Vagina (tissue), 2 donors: Measurements from ENCODE around the gene MRPS33. TPM values are rescaled to one million over a fixed set of nuclear protein-coding genes. Genes with fewer than 3 reads are reported as not detected.

Experiments
- DNase-seq, 2 donors: peaks; one replicate each; pipeline ENCODE4 v3.0.0-alpha.2; 2017; ENCODE audit errors: extremely low spot score in 2 of 2
- H3K27ac ChIP-seq: fragments of 200-600 bp; sonication (generic); one replicate; pipeline ENCODE4 v1.5.1; 2019
- H3K27me3 ChIP-seq: fragments of 200-600 bp; sonication (generic); one replicate; pipeline ENCODE4 v1.5.1; 2019
- H3K36me3 ChIP-seq, 2 donors: fragments of 200-600 bp; sonication (generic); one replicate each; pipeline ENCODE4 v1.5.1; 2017 to 2019
- H3K4me1 ChIP-seq: fragments of 200-600 bp; sonication (generic); one replicate; pipeline ENCODE4 v1.5.1; 2019
- H3K4me3 ChIP-seq, 2 donors: fragments of 200-600 bp; sonication (generic); 1 replicate in 1 of 2; 2 replicates in 1 of 2; pipeline ENCODE4 v1.5.1; 2016 to 2019
- H3K9me3 ChIP-seq: fragments of 200-600 bp; sonication (generic); one replicate; pipeline ENCODE4 v1.5.1; 2019
- POLR2A ChIP-seq, 2 donors: fragments of 450-650 bp; IDR thresholded peaks; one replicate each; pipeline ENCODE4 v1.6.1; 2017; ENCODE audit warnings: antibody characterized with exemption in 2 of 2, mild to moderate bottlenecking in 2 of 2, moderate library complexity in 2 of 2
- POLR2AphosphoS5 ChIP-seq, 2 donors: sonication (generic); formaldehyde crosslinking; IDR thresholded peaks; one replicate each; pipeline ENCODE4 v1.9.0; 2017; ENCODE audit warnings: antibody characterized with exemption in 2 of 2, mild to moderate bottlenecking in 2 of 2, low read depth in 1 of 2; ENCODE audit not compliant: insufficient read depth in 1 of 2
- intact Hi-C: fragments of 100-400 bp; cut with DNase I; formaldehyde crosslinking; loops from one replicate; pipeline ENCODE4 v1.15.1; 2023
- total RNA-seq: library from RNA; depleted of rRNA; stranded (reverse); fragments of >200 nt; gene quantifications from one replicate; pipeline ENCODE4 v1.2.3, GENCODE V29; 2016
- TF ChIP-seq, protein P1 (sequence below), 3 experiments: fragments of 450-650 bp in 2 of 3; fragments of 200-600 bp in 1 of 3; sonication (generic) in 1 of 3; IDR thresholded peaks; one replicate each; pipeline ENCODE4 v1.5.1; 2017 to 2019; ENCODE audit warnings: antibody characterized with exemption in 3 of 3, mild to moderate bottlenecking in 2 of 3, moderate library complexity in 2 of 3

MRPS33 gene
- total RNA-seq, 1 donor from 2014 or later: 5.9 TPM

DNA sequence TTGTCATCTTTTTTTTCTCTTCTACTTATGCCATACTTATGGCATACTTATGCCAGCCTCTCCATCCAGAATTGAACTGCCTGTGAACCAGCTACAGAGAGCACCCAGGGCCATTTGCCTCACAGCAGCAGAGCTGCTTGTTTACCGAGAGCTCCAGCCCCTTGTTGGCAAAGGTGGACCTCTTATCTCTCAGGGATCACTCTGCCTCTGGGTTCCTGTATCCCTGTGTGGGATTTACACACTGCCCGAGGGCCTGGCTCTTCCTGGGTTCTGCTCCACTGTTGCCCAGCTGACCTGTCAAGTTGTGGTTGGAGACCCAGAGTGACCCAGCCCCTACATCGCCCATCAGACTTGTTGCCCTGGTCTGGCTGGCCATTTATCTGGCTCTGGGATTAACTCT is 22.3 kb downstream of the MRPS33 start:
- no peak overlapping the region for H3K27ac ChIP-seq
- no peak overlapping the region for H3K4me3 ChIP-seq
- H3K4me1 ChIP-seq: no peaks in the 10 kb centered on the region
- intact Hi-C loops: no loop called here
- no peaks in the 10 kb centered on the region for H3K36me3 ChIP-seq
- TF ChIP-seq POLR2AphosphoS5 (IDR thresholded peaks at IDR 0.05; ENCODE audit: insufficient read depth in 1 of 2, low read depth in 1 of 2) (no peak), POLR2A (IDR thresholded peaks at IDR 0.05) (no peak)
- TF ChIP-seq, protein P1, sequence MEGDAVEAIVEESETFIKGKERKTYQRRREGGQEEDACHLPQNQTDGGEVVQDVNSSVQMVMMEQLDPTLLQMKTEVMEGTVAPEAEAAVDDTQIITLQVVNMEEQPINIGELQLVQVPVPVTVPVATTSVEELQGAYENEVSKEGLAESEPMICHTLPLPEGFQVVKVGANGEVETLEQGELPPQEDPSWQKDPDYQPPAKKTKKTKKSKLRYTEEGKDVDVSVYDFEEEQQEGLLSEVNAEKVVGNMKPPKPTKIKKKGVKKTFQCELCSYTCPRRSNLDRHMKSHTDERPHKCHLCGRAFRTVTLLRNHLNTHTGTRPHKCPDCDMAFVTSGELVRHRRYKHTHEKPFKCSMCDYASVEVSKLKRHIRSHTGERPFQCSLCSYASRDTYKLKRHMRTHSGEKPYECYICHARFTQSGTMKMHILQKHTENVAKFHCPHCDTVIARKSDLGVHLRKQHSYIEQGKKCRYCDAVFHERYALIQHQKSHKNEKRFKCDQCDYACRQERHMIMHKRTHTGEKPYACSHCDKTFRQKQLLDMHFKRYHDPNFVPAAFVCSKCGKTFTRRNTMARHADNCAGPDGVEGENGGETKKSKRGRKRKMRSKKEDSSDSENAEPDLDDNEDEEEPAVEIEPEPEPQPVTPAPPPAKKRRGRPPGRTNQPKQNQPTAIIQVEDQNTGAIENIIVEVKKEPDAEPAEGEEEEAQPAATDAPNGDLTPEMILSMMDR (IDR thresholded peaks at IDR 0.05): no peak
- no peak for DNase-seq
- H3K27me3 ChIP-seq: no peaks in the 10 kb centered on the region
- no peaks in the 10 kb centered on the region for H3K9me3 ChIP-seq

DNA sequence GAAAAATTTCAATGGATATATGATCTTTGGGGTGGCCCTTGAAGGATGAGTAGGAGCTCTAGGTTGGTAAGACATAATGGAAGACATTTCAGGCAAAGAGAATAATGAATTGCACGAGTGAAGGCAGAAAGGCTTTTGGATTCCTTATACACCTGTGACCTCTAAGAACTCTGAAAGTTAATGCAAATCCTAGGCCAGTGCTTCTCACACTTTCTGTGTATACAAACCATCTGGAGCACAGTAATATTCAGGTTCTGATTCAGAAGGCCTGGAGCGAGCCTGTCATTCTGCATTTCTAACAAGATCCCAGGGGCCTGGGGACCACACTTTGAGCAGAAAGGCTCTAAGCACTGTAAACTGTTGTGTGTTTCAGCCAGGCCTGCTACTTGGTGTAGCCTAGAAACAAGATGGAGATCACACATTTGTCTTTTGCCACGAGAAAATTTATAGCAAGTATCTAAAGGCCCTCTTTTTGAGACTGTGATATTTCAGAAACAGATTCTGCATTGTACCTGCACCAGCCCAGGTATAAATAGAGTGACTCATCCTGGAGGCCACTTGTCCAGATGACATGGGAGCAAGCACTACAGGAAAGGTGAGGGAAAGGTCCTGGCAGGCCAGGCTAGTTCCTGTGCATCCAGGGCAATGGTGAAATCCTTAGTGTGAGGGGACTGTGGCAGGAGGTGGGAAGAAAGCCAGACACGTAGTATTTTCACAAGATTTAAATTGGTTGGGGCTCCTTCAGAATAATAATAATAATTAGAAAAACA is 24.4 kb downstream of the MRPS33 start:
- H3K27me3 ChIP-seq: no peaks in the 10 kb centered on the region
- DNase-seq: no peak
- H3K9me3 ChIP-seq: no peaks in the 10 kb centered on the region
- no peak for TF ChIP-seq POLR2A (IDR thresholded peaks at IDR 0.05)
- TF ChIP-seq POLR2AphosphoS5 (IDR thresholded peaks at IDR 0.05; ENCODE audit: insufficient read depth in 1 of 2, low read depth in 1 of 2): no peak
- TF ChIP-seq, protein P1 (IDR thresholded peaks at IDR 0.05): no peak
- H3K36me3 ChIP-seq: no peaks in the 10 kb centered on the region
- no peak overlapping the region for H3K27ac ChIP-seq
- no peak overlapping the region for H3K4me3 ChIP-seq
- intact Hi-C loops: no loop called here
- no peaks in the 10 kb centered on the region for H3K4me1 ChIP-seq

DNA sequence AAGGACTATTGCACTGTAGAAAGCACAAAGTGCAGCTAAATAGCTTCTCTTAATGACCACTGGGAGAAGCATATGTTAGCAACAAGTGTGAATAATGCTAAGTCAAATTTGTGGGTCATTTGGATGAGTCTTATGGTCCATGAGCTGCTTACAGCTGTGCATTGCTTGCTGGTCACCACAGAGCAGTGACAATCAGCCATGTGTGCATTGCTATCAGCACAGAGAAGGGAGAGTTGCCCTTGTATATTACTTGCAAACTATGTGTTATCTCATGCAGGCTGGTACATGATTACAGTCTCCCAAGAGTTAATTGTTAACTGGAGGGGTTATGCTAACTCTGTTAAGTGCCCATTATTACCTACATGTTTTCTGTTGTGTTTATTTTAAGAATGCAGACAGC is 25.7 kb downstream of the MRPS33 start:
- intact Hi-C loops: no loop called here

DNA sequence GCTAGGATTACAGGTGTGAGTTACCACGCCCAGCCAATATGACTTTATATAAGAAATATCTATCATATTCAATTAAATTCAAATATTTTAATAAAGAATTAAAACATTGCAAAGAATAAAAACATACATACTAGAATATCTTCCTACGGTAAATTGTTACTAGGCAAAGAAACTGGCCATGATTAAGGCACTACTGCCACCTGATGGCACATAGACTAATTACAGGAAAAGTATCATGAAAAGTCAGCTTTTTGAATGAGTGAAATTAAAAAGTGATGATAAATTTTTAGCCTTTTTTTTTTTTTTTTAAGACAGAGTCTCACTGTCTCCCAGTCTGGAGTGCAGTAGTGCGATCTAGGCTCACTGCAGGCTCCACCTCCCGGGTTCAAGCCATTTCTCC is 30.9 kb downstream of the MRPS33 start:
- Histone ChIP-seq H3K4me1 (no peaks in the 10 kb centered on the region), H3K9me3 (no peaks in the 10 kb centered on the region), H3K4me3 (no peak overlapping the region), H3K36me3 (no peaks in the 10 kb centered on the region), H3K27ac (no peak overlapping the region), H3K27me3 (no peaks in the 10 kb centered on the region)
- no peak for DNase-seq
- TF ChIP-seq POLR2A (IDR thresholded peaks at IDR 0.05) (no peak), POLR2AphosphoS5 (IDR thresholded peaks at IDR 0.05; ENCODE audit: insufficient read depth in 1 of 2, low read depth in 1 of 2) (no peak)
- TF ChIP-seq, protein P1 (IDR thresholded peaks at IDR 0.05): no peak
- intact Hi-C loops: no loop called here

More for the DNA sequence above, 25.7 kb downstream of the MRPS33 start:
- Histone ChIP-seq H3K27ac (no peak overlapping the region), H3K4me3 (no peak overlapping the region), H3K9me3 (no peaks in the 10 kb centered on the region), H3K36me3 (no peaks in the 10 kb centered on the region), H3K4me1 (no peaks in the 10 kb centered on the region), H3K27me3 (no peaks in the 10 kb centered on the region)
- TF ChIP-seq, protein P1 (IDR thresholded peaks at IDR 0.05): no peak
- TF ChIP-seq POLR2AphosphoS5 (IDR thresholded peaks at IDR 0.05; ENCODE audit: insufficient read depth in 1 of 2, low read depth in 1 of 2) (no peak), POLR2A (IDR thresholded peaks at IDR 0.05) (no peak)
- no peak for DNase-seq

DNA sequence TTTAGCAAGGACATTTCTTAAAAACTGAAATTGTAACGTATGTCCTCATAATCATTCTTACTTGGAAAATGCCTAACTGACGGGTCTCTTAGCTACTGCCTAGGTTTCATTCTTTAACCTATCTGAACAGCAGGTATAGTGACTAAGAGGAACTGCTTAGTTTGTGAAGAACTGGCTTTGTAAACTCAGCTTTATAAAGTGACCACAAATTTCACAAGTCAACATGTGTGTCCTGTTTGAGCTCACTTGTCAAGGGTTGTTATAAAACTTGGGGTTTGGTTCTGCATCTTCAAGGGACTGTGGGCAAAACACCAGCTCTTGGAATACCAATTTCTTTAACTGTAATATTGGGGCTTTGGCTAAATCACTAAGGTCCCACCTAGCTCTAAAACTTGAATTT is 32.2 kb downstream of the MRPS33 start:
- Histone ChIP-seq H3K4me3 (no peak overlapping the region), H3K27ac (no peak overlapping the region)

More for the DNA sequence above, 32.2 kb downstream of the MRPS33 start:
- no peaks in the 10 kb centered on the region for H3K4me1 ChIP-seq
- H3K36me3 ChIP-seq: no peaks in the 10 kb centered on the region
- H3K27me3 ChIP-seq: no peaks in the 10 kb centered on the region
- DNase-seq: no peak
- TF ChIP-seq POLR2AphosphoS5 (IDR thresholded peaks at IDR 0.05; ENCODE audit: insufficient read depth in 1 of 2, low read depth in 1 of 2) (no peak), POLR2A (IDR thresholded peaks at IDR 0.05) (no peak)
- TF ChIP-seq, protein P1 (IDR thresholded peaks at IDR 0.05): no peak
- H3K9me3 ChIP-seq: no peaks in the 10 kb centered on the region
- intact Hi-C loops: no loop called here
